ENCODE measurements around the gene ASTN2.

GRCh38 chr9:116952436-116952810 lies 462.4 kb downstream of the ASTN2 start:
- no peak for TF ChIP-seq POLR2A (IDR thresholded peaks at IDR 0.05)
- TF ChIP-seq, protein P1, sequence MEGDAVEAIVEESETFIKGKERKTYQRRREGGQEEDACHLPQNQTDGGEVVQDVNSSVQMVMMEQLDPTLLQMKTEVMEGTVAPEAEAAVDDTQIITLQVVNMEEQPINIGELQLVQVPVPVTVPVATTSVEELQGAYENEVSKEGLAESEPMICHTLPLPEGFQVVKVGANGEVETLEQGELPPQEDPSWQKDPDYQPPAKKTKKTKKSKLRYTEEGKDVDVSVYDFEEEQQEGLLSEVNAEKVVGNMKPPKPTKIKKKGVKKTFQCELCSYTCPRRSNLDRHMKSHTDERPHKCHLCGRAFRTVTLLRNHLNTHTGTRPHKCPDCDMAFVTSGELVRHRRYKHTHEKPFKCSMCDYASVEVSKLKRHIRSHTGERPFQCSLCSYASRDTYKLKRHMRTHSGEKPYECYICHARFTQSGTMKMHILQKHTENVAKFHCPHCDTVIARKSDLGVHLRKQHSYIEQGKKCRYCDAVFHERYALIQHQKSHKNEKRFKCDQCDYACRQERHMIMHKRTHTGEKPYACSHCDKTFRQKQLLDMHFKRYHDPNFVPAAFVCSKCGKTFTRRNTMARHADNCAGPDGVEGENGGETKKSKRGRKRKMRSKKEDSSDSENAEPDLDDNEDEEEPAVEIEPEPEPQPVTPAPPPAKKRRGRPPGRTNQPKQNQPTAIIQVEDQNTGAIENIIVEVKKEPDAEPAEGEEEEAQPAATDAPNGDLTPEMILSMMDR (IDR thresholded peaks at IDR 0.05) = no peak
- TF ChIP-seq EP300 (IDR thresholded peaks at IDR 0.05) = no peak
